HEK293T (cell line): Measurements from ENCODE around the gene TFDP1.

Experiments used
- BHLHE40 ChIP-seq: fragments of 450-650 bp; IDR thresholded peaks from 2 replicates; pipeline ENCODE4 v1.6.1; 2016; ENCODE audit warnings: mild to moderate bottlenecking, moderate library complexity, borderline replicate concordance
- CTBP1 ChIP-seq: fragments of 450-650 bp; IDR thresholded peaks from 2 replicates; pipeline ENCODE4 v1.6.1; 2016; ENCODE audit warnings: borderline replicate concordance
- FOXK2 ChIP-seq: fragments of 450-650 bp; IDR thresholded peaks from 2 replicates; pipeline ENCODE4 v1.6.1; 2016; ENCODE audit warnings: mild to moderate bottlenecking
- HDGF ChIP-seq: fragments of 450-650 bp; IDR thresholded peaks from 2 replicates; pipeline ENCODE4 v1.6.1; 2017; ENCODE audit warnings: antibody characterized with exemption, borderline replicate concordance
- L3MBTL2 ChIP-seq: fragments of 450-650 bp; conservative IDR thresholded peaks from 2 replicates; pipeline ENCODE4 v1.6.1; 2016; ENCODE audit warnings: mild to moderate bottlenecking
- NFRKB ChIP-seq: fragments of 450-650 bp; IDR thresholded peaks from 2 replicates; pipeline ENCODE4 v1.6.1; 2016; ENCODE audit warnings: mild to moderate bottlenecking, moderate library complexity
- PKNOX1 ChIP-seq: fragments of 450-650 bp; IDR thresholded peaks from 2 replicates; pipeline ENCODE4 v1.6.1; 2016
- SP1 ChIP-seq: fragments of 450-650 bp; IDR thresholded peaks from 2 replicates; pipeline ENCODE4 v1.6.1; 2017
- TARDBP ChIP-seq: fragments of 450-650 bp; IDR thresholded peaks from 2 replicates; pipeline ENCODE4 v1.6.1; 2016

GRCh38 chr13:113646921-113647340 is 62.4 kb downstream of the TFDP1 start:
- TF ChIP-seq BHLHE40 (no peak), SP1 (no peak), TARDBP (no peak), FOXK2 (no peak), L3MBTL2 (no peak), CTBP1 (no peak), PKNOX1 (no peak), HDGF (no peak), NFRKB (no peak)
